Stimulated activated CD8-positive, alpha-beta memory T cell treated with anti-CD3 and anti-CD28 coated beads, Interleukin-12 subunit alpha, Interleukin-12 subunit beta, amount 100 ng/mL, for 24 hours (primary cell): Measurements from ENCODE around the gene TSPAN7.

ENCODE experiments used
- DNase-seq: peaks from one replicate; pipeline ENCODE4 v3.0.0-alpha.2; 2020; ENCODE audit errors: extremely low read depth

The TSPAN7 gene

DNA sequence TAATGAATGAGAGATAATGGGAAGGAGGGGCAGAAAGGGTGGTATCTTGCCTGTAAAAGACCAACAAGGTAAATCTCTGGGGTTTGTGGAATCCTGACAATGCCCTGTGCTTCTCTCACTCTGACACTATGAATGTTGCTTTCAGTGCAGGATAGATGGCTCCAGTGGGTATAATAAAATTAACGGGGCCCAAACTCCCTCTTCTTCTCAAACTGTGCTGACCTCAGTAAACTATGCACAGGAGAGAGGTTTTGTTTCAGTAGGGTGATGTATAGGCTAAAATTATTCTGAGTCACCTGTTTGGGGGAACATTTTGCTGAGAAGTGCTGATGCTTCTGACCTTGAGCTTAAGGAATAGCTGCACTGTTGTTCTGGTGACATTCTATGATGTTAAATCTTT lies 82.6 kb downstream of the TSPAN7 start:
- DNase-seq: no peak

DNA sequence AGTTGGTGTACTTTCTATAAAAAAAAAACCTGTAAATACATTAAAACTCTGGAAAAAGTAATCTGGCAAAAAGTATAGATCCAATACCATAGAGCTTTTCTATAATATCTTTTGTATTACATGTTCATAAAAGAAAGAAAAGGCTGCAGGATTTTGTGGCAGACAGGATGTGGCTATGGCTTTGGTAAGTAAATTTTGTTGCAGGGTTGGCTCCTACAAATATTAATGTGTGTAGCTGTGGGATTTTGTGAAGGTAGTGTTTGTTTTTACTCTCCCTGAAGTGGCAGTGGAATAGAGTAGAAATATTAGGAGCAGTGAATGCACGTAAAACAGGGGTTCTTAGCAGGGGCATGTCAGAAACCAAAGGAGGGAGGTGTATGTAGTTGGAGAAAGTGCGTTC lies 84.8 kb downstream of the TSPAN7 start:
- no peak for DNase-seq

DNA sequence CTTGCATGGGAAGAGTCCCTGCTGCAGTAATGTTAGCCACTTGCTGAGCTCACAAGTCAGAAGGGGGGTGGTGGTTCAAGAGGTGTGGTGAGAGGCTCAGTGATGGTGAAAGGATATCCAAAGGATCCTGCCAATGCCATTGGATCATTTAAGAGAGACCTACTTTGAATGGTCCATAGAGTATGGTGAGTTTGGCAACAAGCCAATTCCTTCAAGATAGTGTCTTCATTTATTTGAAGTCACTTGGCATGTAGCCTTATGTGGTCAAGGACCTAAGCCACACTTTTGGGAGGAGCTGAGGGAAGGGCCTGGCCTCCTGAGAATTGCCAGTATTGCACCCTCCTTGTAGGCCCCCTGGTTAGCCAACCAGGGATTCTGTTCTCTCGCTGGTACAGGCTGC lies 87.9 kb downstream of the TSPAN7 start:
- no peak for DNase-seq

DNA sequence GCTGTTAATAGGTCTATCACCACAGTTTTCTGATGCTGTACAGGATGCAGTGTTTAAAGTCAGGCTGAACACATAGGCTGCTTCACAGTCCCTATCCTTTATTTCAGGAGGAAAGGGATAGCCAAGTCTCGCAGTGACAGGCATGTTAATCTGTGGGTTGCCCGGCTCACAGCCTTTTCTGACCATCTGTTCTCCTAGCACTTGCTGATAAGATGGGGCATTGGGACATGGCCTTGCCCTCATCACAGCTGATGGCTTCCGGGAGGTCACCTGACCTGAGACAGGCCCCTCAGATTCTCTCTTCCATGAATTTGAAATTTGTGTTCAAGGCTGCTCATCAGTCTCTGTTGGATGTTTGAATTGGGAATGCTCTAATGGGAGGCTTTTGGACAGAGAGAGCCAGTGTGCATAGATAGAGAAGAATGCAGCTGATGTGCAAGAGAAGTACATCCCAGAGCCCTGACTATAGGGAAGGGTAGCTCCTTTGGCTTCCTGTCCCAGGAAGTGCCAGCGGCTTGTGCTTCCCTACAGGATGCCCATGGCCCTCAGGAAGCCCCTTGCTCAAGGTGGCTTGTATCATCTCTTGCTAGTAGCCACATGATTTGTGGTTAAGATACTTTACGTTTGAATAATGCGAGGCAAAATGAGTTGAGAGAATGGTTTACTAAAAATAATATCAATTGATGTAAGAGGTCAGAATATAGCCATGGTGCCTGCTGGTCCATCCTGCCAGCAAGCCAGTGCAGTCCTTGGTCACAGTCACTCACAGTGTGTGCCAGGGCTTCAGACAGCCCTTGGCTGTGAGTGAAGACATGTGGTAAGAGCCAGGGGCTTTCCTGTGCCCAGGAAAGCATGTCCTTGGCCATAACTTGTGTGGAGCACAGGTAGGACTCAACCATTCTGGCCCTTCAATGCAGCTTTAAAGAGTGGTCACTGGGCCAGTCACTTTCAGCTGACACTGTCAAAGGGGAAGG lies 88.6 kb downstream of the TSPAN7 start:
- no peak for DNase-seq

DNA sequence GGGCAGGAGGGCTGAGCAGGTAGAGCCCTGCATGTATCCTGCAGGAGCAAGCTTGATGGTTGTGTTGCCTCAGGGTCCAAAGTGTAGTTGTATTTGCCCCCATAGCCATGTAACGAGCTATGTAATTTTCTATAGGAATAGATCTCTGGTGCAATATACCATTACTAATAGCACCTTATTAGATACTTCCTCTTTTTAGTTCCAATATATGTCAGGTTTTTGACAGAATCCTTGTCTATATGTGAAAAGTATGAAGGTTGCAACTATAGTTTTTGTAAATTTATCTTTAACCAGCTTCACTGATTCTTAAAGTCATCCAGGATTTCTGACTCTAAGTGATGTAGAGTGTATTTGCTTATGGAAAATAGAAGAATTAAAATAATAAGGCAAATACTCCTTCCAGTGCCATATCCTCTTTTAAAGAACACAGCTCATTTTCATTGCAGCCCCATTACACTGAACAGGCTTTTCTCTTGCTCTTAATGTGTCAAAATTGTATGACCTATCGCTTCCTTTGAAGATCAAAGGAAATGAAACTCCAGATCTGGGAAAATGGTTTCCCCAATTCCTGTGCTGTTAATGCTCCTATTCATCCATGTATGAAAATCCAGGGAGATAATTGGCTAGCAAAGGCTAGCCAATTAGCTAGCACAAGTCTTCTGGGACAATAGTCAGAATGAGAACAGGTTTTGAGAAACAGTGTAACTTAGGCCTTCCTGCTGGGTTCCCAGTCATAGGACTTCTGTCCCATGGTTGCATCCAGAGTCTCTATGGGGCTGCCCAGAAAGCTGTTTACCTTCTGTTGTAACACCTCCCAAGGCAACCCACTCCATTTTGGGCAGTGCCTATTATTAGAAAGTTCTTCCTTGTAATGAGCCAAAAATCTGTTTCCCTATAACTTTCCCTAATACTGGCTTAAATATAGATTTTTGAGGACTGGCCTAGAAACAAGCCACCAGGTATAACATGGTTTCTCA lies 90.6 kb downstream of the TSPAN7 start:
- no peak for DNase-seq

DNA sequence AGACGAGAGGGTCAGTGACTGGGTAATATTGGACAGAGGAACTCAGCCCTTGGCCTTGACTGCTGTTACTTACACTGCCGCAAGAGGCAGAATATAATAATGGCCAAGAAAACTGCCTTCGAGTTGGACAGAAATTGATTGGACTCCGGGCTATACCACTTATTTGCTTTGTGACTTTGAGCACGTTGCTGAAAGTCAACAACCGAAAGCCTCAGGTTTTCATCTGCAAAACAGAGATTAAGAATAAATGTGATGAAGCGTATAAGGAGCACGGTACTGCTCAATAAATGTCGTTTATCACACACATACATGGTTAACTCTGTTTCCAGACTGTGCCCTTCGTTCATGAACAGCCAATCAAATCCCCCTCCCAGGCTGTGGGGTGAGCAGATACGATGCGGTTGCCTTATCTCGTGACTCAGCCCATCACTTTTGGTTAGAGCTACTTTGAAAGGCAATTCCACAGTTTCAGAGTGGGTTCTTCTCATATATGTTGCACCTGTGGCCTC lies 91.6 kb downstream of the TSPAN7 start:
- DNase-seq: no peak

GRCh38 chrX:38654302-38654701 lies 93.0 kb downstream of the TSPAN7 start:
- no peak for DNase-seq

DNA sequence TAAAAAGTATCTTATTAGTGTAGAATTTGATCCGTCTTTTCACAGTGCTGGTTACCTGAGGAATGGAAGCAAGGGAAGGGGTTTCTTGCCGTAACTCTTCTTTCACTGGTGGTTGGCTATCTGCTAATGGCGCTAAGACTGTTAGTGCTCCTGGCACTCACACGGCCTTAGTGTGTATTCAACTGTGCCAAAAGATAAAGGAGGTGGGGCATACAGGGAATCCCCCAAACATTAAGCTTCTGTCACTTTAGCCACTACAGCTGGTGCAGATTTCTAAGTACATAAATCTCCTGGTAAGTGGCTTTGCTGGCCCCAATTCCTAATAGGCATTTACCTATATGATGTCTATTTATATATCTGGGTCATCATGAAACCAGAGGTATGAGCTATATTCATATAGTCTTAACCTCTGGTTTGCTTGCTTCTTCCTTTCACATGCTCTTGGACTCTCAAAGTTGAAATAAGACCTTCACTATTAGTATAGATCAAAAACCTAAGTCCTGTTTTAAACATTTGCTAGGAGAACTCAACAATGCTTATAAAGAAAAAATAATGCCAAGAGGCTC lies 95.1 kb downstream of the TSPAN7 start:
- no peak for DNase-seq

DNA sequence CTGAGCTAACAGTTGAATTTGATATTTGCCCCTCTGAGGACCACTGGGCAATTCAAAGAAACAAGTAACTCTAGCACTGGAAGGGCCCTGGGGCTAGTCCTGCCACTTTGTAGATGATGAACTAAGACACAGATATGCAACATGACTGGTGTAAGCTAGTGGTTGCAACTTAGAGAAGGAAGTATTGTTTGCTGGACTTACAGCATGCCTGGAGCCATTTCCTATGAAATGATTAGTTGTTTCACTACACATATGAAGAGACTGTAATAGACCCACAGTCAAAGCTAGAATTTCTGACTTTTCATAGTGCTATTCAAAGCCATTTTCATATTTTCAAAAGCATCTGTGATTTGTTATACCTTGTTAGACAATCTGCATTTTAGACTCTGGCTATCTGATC lies 96.2 kb downstream of the TSPAN7 start:
- no peak for DNase-seq

- no peak for DNase-seq
Measured at GRCh38 chrX:38660395-38661102, 99.2 kb downstream of the TSPAN7 start.

DNA sequence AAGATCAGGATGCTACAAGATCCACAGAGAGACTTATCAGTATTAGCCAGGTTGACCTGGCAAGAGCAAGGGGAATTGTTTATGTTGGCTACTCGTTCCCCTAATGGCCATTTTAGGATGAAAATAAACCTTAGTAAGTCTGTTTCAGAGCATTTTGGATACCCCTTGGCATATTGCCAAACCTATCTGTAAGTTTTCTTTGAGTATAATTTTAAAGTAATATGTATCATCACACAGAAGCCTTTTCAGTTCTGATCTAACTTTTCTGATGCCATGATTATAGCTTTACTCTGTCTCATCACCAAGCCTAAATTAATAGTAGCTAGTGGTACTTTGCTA lies 99.7 kb downstream of the TSPAN7 start:
- no peak for DNase-seq

- DNase-seq: no peak
Measured at GRCh38 chrX:38661561-38661960, 100.2 kb downstream of the TSPAN7 start.

GRCh38 chrX:38662640-38663039 lies 101.3 kb downstream of the TSPAN7 start:
- DNase-seq: no peak

GRCh38 chrX:38664285-38664684 lies 102.9 kb downstream of the TSPAN7 start:
- no peak for DNase-seq

- no peak for DNase-seq
Measured at GRCh38 chrX:38666909-38667308, 105.6 kb downstream of the TSPAN7 start.

GRCh38 chrX:38668771-38669170 lies 107.4 kb downstream of the TSPAN7 start:
- DNase-seq: no peak

GRCh38 chrX:38669428-38669827 lies 108.1 kb downstream of the TSPAN7 start:
- DNase-seq: no peak

DNA sequence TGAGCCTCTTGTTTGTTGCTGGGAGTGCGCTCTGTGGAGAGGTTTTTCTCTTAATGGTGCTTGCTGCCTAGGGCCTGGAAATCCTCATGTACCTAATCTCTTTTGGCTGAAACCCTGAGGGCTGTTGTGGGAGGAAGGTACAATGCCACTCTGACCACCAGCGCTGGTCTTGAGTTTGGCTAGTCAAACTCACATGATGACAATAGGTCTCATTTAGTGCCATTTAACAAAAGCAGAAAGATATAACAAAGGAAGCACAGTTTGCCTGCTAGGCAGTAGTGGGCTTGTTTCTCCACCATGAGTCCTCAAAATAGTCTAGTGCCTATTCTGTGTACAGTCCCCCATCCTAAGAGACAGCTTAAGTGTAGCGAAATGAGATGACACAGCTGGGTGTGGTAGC lies 111.3 kb downstream of the TSPAN7 start:
- no peak for DNase-seq

DNA sequence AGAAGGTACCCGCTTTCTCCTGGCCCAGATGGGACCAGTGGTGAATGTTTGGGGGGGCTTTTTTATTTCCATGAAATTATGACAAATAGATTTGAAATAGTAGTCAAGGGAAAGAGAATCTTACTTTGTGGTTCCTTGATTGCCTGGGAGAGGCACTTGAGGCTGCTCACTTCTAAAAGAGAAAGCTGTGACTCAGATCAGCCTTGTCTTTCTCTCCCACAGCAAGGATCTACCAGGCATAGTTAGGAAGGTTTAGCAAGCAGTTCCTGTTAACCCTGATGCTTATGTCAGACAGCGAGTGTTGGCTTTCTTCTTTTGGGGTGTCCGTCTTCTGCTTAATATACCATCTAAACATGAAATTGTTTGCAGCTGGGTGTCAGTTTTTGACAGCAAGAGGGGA lies 114.5 kb downstream of the TSPAN7 start:
- DNase-seq: no peak

GRCh38 chrX:38678183-38678582 lies 116.8 kb downstream of the TSPAN7 start:
- DNase-seq: no peak

DNA sequence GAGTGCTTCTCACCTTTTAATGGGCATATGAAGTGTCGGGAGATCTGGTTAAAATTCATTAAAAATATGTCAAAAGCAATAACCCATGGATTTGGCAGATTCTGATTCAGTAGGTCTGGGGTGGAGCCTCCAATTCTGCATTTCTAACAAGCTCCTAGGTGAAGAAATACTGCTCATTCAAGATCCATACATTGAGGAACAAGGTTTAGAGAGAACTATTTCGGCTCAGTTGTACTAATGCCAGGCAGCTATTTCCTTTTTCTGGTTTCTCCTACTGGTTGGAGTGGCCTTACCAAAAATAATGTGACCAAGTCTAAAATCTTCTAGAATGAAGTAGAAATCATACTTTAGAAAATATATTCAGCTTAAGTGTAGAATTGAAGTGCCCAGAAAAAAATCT lies 117.5 kb downstream of the TSPAN7 start:
- DNase-seq: no peak
